SIG-M5 treated with dmso at 0.1 percent for 504 hours (cell line): ENCODE results near the gene MLLT1.

Source experiments
- DNase-seq: peaks from one replicate; lab custom pipeline; 2025; ENCODE audit not compliant: unreplicated experiment; lab: John Stamatoyannopoulos, UW

MLLT1 gene

DNA sequence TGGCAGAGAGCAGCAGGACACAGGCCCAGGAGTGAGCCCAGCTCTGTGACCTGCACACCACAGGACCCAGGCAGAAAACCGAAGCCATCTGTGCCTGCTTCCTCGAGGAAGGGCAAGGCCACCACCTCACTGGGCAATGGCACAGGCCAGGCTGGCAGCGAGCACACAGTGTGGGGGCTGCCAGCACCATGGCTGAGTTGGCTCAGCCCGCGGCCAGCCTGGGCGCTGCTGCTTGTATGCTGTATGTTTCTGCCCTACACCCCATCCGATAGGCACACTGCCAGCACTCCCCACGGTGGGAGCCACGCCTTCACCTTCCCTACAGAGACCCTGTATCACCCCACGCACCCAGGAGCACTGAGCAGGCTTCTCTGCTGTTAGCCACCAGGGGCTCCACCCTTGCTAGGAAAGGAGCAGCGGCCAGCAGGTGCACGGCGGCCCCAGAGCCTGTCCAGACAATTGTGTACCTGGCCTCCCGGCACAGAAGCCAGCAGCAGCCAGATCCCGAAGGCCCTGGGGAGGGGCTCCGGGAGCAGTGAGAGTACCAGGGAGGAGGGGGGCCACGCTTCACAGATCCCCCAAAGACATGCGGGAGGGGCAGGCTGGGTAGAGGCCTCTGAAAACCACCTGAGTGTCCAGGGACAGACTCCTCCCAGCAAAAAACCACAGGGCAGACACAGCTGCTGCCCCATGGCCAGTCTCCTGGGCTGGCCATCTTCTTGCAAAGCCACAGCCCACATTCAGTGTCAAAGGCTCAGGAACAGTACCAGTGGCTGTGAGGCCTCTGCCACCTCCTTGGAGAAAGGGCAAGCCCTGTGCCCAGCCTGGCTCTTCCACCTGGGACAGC is 56.1 kb downstream of the MLLT1 start:
- DNase-seq: no peak

DNA sequence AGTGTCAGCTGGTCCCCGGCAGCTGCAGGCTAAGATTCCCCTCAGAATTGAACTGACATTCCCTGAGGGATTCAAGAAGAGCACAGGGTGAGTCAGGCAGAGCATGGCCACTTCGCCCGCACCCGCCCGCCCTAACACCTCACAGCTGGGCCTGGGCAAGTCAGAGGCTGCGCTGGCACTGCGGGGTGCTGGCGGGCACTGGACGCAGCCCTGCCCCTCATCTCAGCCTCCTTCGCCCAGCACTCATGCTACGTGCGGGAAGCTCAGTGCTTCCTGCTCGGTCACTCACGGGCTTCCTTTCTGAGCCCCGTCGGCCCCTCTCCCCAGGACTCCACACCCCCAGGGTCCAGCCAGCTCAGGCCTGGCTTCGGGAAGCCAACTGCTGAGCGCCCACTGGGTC is 56.9 kb downstream of the MLLT1 start:
- no peak for DNase-seq

DNA sequence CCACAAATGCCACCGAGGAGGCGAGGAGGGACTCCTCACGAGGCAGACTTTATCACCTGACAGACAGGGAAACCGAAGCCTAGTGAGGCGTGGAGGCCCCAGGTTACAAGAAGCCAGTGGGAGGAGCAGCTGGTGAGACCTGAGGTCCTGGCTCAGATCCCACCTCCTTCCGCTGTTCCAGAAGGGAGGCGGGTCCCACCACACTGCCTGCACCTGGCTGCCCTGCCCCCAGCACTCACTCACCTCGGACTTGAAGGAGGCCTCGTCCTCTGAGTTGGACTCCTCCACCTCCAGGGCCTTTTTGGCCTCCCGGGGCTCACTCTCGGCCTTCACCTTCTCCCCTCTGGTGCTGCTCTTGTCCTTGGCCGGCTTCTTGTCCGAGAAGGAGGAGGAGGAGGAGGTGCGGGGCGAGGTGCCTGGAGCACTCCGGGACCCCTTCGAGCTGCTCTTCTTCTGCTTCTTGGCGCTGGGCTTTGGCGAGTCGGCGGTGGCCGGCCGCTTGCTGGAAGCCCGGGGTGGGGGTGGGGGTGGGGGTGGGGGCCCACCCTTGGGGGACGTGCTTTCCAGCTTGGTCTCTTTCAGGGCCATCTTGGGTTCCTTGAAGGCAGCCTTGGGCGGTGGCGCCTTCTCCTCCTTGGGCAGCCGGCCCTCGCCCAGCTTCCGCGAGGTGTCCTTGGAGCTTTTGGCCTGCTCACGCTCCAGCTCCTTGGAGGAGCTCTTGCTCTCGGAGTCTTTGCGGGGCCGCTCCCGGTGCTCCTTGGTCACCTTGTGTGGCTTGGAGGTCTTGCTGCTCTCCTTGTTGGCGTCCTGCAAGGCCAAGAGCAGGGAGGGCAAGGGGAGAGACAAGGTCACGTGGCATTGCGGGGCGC is 57.7 kb downstream of the MLLT1 start:
- DNase-seq: no peak

DNA sequence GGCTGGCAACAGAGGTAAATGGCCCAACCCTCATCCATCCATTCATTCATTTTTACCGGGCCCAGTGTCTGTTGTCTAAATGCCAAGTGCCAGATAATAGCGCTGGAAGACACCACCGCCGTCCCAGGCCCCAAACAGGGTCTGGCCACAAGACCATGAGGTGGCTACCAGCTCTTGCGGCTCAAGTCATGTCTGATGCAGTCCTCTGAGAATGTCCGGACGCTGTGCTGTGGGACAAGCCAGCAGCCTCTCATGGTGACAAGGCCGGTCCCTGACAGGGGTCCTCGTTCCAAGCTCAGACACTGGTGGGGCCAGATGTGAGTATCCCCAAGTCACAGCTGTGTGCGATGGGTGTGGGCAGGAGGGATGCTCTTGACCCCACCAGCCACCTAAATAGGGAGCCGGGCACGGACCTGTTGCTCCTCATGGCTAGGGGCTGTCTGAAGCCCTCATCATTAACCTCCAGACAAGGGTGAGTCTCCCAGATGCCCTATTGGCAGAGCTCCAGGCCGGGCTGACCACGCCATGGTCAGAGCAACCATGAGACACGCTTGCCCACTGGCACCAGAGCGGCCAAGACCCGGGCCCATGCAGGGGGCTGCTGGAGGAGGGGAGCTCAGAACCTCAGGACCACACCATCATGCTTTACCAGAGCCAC is 58.4 kb downstream of the MLLT1 start:
- no peak for DNase-seq

DNA sequence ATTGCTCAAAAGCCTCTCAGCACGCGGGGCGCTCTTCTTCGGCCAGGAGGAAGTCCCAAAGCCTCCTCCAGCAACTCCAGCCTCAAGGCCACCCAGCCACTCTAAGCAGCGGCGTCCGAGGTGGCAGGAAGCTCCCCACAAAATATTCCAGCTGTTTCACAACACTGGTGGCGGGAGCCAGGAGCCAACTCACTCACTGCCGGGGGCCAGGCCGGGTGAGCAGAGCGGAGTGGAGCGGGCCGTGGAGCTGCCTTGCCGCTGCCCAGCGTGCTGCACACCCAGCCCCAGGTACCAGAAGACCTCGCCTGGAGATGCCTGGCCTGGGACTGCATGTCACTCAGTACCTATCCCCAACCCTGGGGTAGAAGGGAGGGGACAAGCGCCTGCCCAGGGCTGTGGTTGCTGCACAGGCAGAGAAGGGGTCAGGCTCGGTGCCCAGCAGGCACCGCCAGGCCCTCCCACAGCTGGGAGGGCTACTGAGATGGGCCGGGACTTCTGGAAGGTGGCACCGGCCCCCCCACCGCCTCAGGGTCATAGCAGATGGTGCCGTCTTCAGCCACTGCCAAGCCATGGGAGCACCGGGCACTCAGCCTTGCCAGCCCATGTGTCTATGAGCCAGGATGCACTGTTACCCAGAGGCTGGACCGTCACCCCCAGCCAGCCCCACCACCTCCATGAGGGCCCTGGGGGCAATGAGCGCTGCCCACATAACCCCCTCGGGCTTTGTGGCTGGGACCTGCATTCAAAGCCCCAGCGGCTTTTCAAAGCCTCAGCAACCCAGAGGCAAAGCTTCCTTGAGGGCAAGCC is 59.2 kb downstream of the MLLT1 start:
- DNase-seq: no peak

DNA sequence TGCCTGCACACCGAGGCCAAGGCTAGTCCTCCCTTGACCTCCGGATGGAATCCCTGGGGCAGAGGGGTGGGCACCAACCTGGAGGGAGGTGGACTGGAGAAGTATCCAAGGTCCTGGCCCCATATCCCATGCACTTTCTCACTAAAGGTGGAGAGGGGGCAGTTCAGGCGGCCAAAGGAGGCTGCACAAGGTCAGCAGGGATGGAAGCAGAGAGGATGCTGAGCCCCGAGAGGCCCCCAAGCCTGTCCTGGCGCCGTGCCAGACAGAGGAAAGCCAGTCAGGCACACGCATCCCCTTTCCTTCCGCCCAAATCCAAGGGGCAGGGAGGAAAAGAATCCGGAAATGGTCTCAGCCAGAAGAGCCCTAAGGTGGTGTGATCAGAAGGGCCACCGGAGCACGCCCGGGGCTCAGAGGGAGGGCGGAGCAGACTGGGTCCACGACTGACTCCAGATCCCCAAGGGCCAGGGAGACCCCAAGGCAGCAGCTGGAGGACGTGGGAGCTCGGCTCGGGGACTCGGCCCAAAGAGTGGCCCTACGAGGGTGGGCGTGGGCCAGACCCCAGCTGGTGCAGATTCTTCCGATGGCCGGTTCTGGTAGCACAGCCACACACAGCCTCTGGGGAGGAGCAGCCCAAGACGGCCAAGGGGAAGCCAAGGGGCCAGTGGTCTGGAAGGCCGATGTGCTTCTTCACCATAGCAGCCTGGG is 60.0 kb downstream of the MLLT1 start:
- no peak for DNase-seq

DNA sequence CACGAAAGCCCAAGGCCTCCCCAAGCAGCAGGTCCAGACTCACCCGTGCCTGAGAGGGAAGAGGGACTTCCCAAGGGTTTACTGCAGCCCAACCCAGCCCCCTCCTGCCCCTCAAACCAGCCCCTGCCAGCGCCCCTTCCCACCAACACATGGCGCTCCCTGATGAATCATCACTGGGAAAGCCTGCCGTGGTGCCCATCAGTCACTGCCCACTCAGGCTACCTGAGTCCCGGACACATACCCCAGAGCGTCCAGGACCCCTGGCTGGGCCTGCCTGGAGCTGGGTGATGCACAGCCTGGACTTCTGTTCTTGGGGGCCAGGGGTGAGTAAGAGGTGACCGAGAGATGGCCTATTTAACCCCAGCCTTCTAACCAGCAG is 60.6 kb downstream of the MLLT1 start:
- DNase-seq: no peak

DNA sequence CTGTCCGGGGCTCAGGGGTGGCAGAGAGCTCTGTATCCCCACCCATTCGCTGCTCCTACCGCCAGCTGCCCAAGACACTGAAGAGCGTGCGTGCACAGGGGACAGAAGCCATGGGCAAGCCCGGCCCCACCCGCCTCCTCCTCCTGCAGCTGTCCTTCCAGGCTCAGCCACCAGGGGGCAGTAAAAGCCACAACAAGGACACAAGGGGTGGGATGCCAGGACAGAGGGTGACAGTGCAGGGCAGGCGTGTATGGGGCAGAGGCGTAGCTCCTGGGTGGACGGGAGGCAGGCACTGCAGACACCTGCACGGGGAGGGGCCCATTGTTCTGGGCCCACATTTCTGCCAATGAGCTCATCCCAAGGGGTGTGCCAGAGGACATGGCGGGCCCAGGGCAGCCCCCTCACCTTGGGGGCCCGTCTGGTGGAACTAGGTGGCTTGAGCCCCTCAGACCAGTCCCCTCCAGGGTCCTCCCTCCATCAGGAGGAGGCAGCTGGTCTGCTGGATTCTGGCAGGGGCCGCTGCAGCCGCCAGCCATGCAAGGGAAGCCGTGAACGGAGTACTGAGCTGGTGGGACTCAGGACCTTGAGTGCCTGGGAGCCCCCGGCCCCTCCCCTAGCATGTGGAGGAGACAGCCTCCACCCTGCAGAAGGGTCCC is 61.2 kb downstream of the MLLT1 start:
- peak; percentile 51 for DNase-seq

DNA sequence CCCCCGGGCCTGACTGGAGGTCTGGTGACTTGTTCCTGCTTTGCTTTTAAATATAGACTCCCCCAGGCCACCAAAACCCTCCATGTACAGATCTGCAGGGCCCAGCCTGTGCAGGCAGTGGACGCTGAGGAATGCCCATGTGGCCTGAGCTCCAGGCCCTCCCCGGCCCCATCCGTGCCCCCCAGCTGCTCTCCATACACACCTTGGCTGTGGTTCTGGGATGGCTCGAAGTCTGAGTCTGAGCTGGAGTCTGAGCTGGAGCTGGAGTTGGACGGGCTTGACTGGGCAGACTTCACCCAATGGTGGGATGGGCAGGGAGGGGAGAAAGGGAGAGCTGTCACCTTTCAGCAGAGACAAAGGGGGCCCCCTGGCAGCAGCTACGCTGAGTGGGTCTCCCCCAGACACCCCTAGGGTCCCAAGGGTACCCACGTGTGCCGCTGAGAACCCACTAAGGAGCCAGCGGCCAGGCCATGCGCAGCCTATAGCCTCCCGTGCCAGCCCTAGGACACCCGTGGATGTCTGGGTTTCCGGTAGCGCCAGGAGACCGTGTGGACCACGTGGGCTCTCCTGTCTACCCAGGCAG is 61.9 kb downstream of the MLLT1 start:
- DNase-seq: no peak

DNA sequence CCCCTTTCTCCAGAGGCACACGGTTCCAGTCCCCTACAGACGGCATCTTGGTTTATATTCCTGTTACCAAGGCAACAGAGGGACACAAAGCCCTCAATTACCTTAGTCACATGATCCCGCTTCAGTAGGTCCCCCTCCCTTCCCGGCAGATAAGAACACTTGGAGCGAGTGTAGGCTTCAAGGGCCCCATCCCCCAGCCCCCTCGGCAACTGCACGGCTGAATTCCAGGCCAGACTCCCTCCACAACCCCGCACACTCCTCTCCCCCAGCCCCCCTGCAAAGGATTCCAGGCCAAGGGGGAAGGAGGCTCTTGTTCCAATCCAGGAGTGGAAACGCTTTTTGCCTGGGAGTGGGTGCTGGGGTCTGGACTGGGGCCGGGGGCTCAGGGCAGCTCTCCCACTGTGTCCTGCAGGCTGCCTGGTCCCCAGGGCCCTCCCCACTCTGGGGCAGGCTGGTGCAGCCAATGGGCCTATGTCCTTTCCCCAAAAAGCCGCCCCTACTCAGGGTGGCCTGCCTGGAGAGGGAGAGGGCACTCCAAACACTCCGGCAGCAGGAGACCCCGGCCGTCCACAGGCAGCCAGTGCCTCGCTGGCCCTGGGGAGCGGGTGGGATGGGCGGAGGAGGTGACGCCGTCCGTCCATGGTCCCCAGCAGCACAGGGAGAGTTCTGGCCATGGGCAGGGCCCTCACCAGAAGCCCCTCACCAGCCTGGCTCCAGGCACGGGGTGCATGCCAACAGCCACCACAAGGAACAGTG is 62.6 kb downstream of the MLLT1 start:
- DNase-seq: no peak

DNA sequence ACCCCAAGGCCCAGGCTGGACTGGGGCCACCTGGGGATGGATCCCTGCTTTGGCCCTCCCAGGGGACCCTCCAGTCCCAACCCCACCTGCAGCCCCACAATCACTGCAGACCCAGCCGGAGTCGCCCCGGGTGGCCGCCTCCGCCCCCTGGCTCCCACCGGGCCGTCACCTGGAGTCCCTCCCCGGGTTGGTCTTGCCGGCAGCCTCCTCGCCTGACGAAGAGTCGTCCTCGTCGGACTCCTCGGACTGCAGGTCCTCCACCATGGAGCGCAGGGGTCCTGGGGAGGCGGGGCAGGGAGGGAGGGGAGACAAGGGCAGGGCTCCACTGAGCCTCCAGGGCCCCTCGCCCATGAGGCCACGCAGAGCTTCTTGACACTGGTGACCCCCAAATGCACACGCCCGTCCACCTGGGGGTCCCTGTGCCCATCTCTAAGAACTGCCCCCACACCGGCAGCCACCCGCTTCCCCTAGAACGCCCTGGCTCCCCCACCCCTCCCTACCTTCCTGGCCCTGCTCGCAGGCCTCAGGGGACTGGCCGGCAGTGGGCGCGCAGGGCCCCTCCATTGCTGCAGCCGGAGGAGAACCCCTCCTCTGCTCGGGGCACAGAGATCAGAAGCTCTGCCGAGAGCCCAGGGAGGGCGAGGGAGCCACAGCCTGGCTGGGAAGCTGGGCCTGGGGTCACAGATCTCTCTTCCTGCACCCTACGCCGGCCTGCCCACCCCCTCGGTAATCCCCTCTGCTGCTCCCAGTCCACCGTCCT is 63.4 kb downstream of the MLLT1 start:
- DNase-seq: no peak

DNA sequence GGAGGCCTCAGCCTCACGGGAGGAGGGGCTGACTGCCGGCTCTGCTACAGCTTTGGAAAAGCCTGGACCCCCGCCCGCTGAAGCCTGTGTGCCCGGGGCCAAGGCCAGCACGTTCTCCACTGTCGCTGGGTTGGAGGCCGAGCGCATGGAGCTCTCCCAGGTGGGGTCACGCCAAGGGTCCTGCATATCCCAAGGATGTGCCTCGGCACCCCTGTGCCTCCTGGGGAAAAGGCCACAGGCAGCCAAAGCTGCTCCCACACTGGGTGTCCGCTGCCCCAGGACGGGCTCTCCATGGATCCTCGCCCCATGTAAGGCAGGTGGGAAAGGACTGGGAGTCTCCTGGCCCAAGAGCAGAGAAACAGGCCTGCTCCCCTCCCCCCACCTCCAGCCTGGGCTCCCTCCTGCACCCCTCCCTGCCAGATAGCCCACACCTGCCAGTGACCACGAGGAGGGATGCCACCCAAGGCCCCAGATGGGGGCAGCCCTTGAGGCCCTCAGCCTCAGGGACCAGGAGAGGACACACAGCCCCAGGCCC is 64.0 kb downstream of the MLLT1 start:
- DNase-seq: no peak

DNA sequence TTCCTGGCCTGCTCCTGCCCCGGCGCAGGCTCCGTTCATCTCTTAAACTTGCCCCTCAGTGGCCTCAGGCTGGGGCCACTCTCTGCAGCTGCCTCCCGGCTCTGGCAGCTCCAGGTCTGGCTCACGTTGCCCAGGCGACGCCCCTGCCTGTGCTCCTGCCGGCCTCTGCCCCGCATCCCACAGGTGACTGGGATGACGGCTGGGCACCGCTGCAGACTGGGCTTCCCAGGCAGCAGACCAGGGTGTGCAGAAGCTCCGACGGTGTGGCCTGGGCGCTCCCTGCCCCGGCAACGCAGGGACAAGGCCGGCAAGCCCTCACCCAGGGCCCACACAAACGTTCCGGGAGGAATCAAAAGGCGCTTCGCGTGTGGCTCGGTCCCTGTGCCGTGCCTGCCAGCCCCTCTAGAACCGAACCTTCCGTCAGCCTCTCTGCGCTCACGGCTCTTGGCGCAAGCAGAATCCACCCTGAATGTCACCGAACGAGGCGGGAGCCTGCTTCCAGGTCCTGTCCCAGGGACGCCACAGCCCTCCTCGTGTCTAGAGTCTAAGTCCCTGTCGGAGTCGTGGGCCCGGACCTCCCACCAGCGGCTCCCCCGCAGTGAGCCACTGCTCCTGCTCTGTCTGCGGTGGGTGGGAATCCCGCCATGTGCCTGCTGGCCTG is 64.8 kb downstream of the MLLT1 start:
- DNase-seq: no peak

DNA sequence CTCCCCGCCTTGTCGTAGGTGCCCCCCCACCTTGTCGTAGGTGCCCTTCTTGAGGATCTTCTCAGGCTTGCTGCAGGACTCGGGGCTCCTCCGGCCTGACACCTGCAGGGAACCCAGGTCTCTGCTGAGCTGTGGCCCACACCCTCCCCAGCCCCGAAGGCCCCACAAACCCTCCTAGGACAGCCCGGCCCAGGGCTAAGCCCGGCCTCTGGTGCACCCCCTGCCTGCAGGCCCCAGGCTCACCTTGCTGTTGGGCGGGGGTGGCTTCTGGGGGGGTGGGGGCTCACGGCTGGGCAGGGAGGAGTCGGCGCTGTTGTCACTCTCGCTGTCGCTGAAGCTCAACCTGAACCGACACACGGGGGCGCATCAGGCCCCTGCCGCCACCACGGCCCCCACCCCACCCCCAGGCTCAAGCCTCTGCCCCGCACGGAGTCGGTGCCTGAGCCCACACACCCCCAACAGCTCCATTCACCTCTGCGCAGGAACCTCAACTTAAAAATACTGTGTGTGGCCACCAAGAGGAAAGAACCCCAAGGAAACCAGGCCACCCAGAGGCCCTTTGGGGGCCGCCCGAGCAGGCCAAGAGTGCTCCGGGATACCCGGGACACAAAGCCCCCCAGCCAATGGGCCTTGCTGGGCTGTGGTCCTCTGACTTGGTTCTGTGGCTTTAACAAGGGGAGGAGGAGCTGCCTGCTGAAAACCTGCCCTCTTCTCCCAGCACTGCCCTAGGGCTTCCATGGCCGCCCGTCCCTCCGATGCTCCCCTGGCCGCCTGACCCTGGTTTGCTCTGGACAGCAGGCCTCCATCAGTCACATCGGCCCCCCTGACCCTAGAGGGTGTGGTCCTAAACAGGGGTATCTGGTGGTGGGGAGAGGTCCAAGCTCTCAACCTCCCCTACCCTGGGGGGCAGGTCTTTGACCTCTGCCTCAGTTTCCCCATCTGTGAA is 65.8 kb downstream of the MLLT1 start:
- no peak for DNase-seq

DNA sequence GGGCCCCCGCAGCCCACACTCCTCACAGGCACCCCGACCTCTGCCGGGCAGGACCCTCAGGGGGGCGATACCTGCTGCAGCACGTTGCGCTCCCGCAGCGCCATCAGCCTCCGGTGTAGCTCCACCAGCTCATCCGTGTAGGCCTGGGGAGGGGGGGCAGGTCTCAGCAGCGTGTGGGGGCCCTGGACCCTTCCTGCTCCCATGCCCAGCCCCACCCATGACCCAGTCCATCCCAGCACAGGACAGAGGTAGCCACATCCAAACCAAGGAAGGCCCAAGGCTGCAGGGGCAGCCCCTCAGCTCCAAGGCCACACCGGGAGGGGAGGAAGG is 66.5 kb downstream of the MLLT1 start:
- DNase-seq: no peak
